Colonic mucosa (tissue), 4 donors: ENCODE results near the gene SCFD2. TPM values are rescaled to one million over a fixed set of nuclear protein-coding genes. Genes with fewer than 3 reads are reported as not detected.
"Not testable (repeated sequence)": the region's sequence is repeated elsewhere in the genome, so short reads cannot be mapped to it uniquely, and the experiment has no call there.

Source experiments
- DNase-seq: peaks from one replicate; pipeline ENCODE4 v3.0.0-alpha.2; 2020
- H3K27ac ChIP-seq: fragments of 200-600 bp; one replicate; pipeline ENCODE4 v1.8.0; 2021
- H3K27me3 ChIP-seq: fragments of 200-600 bp; one replicate; pipeline ENCODE4 v1.8.0; 2021
- H3K36me3 ChIP-seq: fragments of 200-600 bp; one replicate; pipeline ENCODE4 v1.8.0; 2021
- H3K4me1 ChIP-seq: fragments of 200-600 bp; one replicate; pipeline ENCODE4 v1.8.0; 2021; ENCODE audit warnings: mild to moderate bottlenecking
- H3K4me3 ChIP-seq: fragments of 200-600 bp; one replicate; pipeline ENCODE4 v1.8.0; 2021
- H3K9ac ChIP-seq, 2 donors: one replicate each; pipeline ENCODE4 v1.7.0; 2013; ENCODE audit warnings: control low read depth in 2 of 2, low read depth in 2 of 2, low read length in 2 of 2
- H3K9me3 ChIP-seq: fragments of 200-600 bp; one replicate; pipeline ENCODE4 v1.8.0; 2021
- intact Hi-C: fragments of 100-400 bp; cut with DNase I; formaldehyde crosslinking; loops from one replicate; pipeline ENCODE4 v1.14.1; 2022
- total RNA-seq, 2 donors: library from RNA; stranded (reverse); fragmentation: NEBNext Ultra II Directional in 1 of 2; extraction: Animal tissue kit (Norgen Biotek cat#: 25700) in 1 of 2; gene quantifications; one replicate each; pipeline ENCODE4 v1.2.1, GENCODE V29; 2021
- TF ChIP-seq, protein P1 (sequence below): fragments of 200-600 bp; IDR thresholded peaks from one replicate; pipeline ENCODE4 v1.8.0; 2022; ENCODE audit warnings: antibody characterized with exemption, mild to moderate bottlenecking
- donor health status: healthy.
- donor health status: DM: no; HTN: no; CAD: no.
- donor health status: DM: no; HTN: no; CAD: no.

Gene SCFD2
- total RNA-seq: 10 to 100 TPM; 11.5 to 29.4 TPM

DNA sequence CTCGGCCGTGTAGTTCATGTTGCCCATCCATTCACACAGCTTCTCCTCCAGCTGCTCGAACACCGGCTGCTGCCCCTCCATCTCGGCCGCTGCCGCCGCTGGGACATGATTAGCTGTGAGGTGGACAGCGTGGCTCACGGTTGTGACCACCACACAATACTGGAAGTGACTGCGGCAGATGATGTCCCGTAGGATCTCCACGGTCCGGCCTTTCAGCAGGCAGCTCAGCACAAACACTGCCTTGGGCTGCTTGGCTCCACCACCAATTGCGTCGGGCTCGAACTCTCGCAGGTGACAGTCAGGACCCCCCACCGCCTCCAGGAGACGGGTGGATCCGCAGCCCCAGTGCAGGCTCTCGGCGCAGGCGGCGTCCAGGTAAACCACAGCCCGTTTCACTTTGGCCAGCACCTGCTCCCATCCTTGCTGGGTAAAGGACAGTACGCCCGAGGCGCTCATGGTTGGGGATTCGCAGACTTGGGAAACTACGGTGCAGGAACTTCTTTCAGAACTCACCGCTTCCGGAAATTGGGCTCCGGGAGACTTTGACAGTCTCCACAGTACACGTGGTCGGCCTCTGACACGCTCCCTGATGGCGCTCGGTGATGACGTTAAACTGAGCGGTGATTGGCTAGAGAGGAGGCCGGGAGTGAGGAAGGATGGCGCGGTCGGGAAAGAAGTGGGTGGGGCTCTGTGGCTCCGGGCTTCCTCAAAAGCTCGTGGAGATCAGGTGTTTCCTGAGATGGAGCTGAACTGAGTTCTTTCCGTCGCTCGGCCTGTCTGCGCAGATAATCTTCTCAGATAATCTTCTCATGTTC is at the start of gene SCFD2:
TSS of gene SCFD2 (minus strand) at position 576 of the 815 bp plus-strand sequence.
- Histone ChIP-seq H3K9me3 (no peaks in the 10 kb centered on the region), H3K27ac (peak within 1 kb of the TSS; percentile 60), H3K4me3 (peak within 1 kb of the TSS; percentile 92), H3K4me1 (peaks cover 7% of the 10 kb centered on the region), H3K36me3 (no peaks in the 10 kb centered on the region), H3K27me3 (no peaks in the 10 kb centered on the region), H3K9ac (peak within 1 kb of the TSS; percentile 65 to 90)
- TF ChIP-seq, protein P1, sequence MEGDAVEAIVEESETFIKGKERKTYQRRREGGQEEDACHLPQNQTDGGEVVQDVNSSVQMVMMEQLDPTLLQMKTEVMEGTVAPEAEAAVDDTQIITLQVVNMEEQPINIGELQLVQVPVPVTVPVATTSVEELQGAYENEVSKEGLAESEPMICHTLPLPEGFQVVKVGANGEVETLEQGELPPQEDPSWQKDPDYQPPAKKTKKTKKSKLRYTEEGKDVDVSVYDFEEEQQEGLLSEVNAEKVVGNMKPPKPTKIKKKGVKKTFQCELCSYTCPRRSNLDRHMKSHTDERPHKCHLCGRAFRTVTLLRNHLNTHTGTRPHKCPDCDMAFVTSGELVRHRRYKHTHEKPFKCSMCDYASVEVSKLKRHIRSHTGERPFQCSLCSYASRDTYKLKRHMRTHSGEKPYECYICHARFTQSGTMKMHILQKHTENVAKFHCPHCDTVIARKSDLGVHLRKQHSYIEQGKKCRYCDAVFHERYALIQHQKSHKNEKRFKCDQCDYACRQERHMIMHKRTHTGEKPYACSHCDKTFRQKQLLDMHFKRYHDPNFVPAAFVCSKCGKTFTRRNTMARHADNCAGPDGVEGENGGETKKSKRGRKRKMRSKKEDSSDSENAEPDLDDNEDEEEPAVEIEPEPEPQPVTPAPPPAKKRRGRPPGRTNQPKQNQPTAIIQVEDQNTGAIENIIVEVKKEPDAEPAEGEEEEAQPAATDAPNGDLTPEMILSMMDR: no peak
- intact Hi-C loops: no loop called here
- DNase-seq: peak; percentile 100

DNA sequence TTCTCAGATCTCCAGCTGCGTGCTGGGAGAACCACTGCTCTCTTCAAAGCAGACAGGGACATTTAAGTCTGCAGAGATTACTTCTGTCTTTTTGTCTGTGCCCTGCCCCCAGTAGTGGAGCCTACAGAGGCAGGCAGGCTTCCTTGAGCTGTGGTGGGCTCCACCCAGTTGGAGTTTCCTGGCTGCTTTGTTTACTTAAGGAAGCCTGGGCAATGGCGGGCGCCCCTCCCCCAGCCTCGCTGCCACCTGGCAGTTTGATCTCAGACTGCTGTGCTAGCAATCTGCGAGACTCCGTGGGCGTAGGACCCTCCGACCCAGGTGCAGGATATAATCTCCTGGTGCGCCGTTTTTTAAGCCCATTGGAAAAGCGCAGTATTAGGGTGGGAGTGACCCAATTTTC is 43.6 kb upstream of the SCFD2 start:
- DNase-seq: not testable (repeated sequence)

DNA sequence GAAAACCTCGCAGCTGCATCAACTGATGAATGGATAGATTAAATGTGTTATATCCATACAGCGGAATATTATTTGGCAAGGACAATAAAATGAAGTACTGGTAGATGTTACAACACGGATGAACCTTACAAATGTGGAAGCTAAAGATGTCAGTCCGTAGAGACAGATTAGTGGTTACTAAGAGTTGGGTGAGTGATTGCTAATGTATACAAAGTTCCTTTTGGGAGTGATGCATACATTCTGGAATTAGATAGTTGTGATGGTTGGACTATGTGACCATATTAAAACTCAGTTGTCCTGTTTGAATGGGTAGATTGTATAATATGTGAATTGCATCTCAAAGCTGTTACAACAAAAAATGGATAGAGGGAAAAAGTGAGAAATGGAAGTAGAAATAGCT is 14.4 kb upstream of the SCFD2 start:
- H3K36me3 ChIP-seq: no peaks in the 10 kb centered on the region
- no peak overlapping the region for H3K9ac ChIP-seq
- H3K4me3 ChIP-seq: no peak overlapping the region
- TF ChIP-seq, protein P1: no peak
- peaks cover 9% of the 10 kb centered on the region for H3K4me1 ChIP-seq
- no peaks in the 10 kb centered on the region for H3K9me3 ChIP-seq
- no peak overlapping the region for H3K27ac ChIP-seq
- no peaks in the 10 kb centered on the region for H3K27me3 ChIP-seq
- no peak for DNase-seq
- intact Hi-C loops: loop anchor here (10.0 kb wide), 1 partner anchor 65 kb away; no protein-coding TSS in a partner anchor

More for the DNA sequence above, 43.6 kb upstream of the SCFD2 start:
- H3K9ac ChIP-seq, H3K27me3 ChIP-seq, H3K27ac ChIP-seq, H3K4me1 ChIP-seq, H3K4me3 ChIP-seq, H3K9me3 ChIP-seq, H3K36me3 ChIP-seq, intact Hi-C loops: not testable (repeated sequence)

DNA sequence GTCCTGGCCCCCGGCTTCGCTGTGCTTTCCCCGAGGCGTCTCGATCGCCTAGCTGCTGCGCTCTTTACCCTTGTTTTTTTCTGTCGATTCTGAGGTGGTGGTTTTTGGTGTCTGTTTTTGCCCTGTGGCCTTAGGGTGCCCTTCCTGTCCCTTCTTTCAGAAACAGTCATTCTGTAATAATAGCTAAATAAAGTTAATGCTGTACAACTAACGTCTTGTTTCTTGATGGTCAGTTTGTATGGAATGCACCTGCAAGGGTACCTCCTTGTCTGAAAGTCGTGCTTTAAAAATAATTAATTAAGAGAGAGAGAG is 12.3 kb upstream of the SCFD2 start:
- intact Hi-C loops: no loop called here
- Histone ChIP-seq H3K4me3 (peak overlapping the region; percentile 86), H3K4me1 (peaks cover 9% of the 10 kb centered on the region), H3K36me3 (no peaks in the 10 kb centered on the region), H3K9ac (peak overlapping the region; percentile 85 to 96), H3K9me3 (no peaks in the 10 kb centered on the region), H3K27ac (peak overlapping the region; percentile 86), H3K27me3 (no peaks in the 10 kb centered on the region)
- TF ChIP-seq, protein P1: no peak
- DNase-seq: no peak

DNA sequence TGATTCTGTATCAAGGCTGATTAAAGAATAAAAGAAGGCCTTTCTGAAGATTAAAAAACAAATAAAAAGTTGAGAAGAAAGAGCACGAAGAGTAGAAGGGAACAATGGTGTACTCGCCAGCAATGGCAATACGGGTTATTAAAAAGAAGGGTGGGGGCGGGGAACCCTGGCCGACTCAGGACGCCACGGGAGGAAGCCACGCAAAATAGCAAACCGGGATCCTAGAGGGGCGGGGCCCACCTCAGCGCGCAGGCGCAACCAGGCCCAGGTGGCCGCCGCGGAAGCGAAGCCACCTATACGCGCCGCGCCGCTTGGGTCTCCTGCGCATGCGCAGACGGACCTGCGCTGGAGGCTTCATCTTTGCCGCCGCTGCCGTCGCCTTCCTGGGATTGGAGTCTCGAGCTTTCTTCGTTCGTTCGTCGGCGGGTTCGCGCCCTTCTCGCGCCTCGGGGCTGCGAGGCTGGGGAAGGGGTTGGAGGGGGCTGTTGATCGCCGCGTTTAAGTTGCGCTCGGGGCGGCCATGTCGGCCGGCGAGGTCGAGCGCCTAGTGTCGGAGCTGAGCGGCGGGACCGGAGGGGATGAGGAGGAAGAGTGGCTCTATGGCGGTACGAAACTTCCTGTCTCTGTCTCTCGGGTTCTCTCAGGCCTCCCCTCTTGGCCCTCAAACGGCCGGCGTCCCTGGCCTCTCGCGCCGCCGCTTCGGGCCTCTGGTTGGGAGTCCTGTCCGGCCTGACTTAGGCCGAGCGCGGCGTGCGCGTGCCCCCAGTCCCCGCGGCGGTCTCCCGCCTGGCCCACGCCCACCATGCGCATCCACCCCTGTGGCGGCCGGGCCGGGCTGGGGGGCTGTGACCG is 11.7 kb upstream of the SCFD2 start, which contains the start of gene FIP1L1:
TSS of gene FIP1L1 (plus strand) at position 323 of the 852 bp plus-strand sequence. CDS start at position 521, 198 bp downstream.
- H3K27ac ChIP-seq: peak within 1 kb of the TSS; percentile 86
- H3K9ac ChIP-seq: peak within 1 kb of the TSS; percentile 85 to 96
- TF ChIP-seq, protein P1: no peak
- no peaks in the 10 kb centered on the region for H3K27me3 ChIP-seq
- H3K4me3 ChIP-seq: peak within 1 kb of the TSS; percentile 86
- peak; percentile 97 for DNase-seq
- peaks cover 9% of the 10 kb centered on the region for H3K4me1 ChIP-seq
- intact Hi-C loops: no loop called here
- H3K9me3 ChIP-seq: no peaks in the 10 kb centered on the region
- no peaks in the 10 kb centered on the region for H3K36me3 ChIP-seq
